ENCODE data around the gene OR10A3.

The OR10A3 gene

DNA sequence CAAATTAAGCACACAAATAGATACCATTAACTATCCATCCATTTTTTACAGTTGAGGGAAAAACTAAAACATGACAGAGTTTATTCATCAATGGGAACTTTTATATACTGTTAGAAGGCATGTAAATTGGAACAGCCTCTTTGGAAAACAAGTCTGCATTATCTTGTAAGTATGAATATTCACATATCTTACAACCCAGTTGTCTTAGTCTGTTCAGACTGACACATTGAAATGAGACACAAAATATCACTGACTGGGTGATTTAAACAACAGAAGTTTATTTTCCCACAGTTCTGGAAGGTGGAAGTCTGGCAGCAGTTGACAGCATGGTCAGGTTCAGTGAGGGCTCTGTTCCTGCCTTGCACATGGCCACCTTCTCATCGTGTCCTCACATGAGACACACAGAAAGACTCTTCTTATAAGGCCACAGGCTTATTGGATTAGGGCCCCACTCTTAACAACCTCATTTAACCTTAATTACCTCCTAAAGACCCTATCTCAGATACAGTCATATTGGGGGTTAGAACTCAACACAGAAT, 40.2 kb upstream of the OR10A3 start:
- Mint-ChIP-seq H3K27me3 (ENCODE audit: low read depth, poor library complexity) (peaks cover 3% of the 10 kb centered on the region), H3K27ac (no peak overlapping the region), H3K4me1 (peaks cover 5% of the 10 kb centered on the region), H3K36me3 (ENCODE audit: low read depth) (no peaks in the 10 kb centered on the region), H3K9me3 (no peaks in the 10 kb centered on the region), H3K4me3 (no peak overlapping the region)
- DNase-seq, result no peak
- TF ChIP-seq, protein P1, sequence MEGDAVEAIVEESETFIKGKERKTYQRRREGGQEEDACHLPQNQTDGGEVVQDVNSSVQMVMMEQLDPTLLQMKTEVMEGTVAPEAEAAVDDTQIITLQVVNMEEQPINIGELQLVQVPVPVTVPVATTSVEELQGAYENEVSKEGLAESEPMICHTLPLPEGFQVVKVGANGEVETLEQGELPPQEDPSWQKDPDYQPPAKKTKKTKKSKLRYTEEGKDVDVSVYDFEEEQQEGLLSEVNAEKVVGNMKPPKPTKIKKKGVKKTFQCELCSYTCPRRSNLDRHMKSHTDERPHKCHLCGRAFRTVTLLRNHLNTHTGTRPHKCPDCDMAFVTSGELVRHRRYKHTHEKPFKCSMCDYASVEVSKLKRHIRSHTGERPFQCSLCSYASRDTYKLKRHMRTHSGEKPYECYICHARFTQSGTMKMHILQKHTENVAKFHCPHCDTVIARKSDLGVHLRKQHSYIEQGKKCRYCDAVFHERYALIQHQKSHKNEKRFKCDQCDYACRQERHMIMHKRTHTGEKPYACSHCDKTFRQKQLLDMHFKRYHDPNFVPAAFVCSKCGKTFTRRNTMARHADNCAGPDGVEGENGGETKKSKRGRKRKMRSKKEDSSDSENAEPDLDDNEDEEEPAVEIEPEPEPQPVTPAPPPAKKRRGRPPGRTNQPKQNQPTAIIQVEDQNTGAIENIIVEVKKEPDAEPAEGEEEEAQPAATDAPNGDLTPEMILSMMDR (IDR thresholded peaks at IDR 0.05), result no peak

DNA sequence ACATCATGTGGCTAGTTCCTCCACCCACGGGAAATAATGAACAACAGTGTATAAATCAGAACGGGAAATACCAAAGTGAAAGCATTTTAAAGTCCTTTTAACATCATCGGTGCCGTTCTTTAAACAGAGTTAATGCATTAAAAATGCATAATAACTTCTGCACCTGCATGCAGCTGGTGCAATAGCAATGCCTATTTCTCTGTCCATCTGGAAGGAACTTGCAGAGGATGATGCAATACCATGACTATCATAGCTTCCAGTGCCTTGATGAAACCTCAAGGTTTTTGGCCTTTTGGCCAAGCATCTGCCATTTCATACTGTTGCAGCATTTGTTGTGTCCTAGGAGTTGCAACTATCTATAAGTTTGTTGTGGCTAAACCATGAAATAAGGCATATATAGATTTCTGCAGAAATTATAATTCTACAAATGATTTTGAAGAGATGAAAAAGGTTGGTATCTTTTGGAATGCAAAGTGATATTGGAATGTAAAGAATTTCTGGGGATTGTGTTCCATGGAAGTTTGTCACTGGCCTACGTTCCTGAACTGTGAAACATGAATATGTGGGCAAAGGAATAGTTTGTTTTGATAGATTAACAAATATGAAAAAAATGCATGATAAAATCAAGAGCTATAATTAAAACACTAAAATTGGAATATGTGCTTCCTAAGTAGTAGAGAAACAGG, 35.9 kb upstream of the OR10A3 start:
- Mint-ChIP-seq H3K27me3 (ENCODE audit: low read depth, poor library complexity) (peaks cover 3% of the 10 kb centered on the region), H3K4me3 (no peak overlapping the region), H3K9me3 (no peaks in the 10 kb centered on the region), H3K36me3 (ENCODE audit: low read depth) (no peaks in the 10 kb centered on the region), H3K4me1 (no peaks in the 10 kb centered on the region), H3K27ac (no peak overlapping the region)
- TF ChIP-seq, protein P1 (IDR thresholded peaks at IDR 0.05), result no peak
- no peak for DNase-seq

DNA sequence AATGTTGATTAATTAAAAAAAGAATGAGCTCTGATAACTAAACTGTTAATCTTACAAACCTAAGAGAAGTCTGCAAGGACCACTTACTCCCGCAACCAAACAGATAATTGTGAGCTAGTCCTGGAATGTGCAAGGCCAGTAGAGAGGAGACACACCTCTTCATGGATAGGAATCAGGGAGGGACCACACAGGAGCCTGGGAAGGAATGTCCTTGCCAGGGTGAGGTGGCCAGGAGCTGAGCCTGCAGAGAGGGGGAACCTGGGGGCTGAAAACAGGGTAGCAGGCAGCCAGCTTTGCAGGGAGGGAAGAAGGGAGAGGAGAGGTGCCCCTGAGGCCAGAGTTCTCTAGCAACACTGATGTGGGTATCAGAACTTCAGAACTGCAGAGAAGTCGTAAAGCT, 33.2 kb upstream of the OR10A3 start:
- Mint-ChIP-seq H3K27me3 (ENCODE audit: low read depth, poor library complexity) (peaks cover 3% of the 10 kb centered on the region), H3K4me1 (no peaks in the 10 kb centered on the region)

DNA sequence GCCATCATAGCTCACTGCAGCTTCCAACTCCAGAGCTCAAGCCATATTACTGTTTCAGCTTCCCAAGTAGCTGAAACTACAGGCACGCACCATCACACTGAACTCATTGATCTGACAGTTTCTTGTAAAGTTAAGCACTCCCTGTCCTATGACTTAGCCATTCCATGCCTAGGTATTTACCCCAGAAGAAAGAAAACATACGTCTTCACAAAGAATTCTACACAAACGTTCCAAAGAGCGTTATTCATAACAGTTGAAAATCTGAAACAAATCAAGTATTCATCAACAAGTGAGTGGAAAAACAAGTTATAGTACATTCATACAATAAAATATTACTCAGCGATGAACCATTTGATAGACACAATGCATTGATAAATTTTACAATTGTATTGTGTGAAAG, 31.5 kb upstream of the OR10A3 start:
- H3K27me3 Mint-ChIP-seq (ENCODE audit: low read depth, poor library complexity), result peaks cover 3% of the 10 kb centered on the region
- H3K27ac Mint-ChIP-seq, result no peak overlapping the region
- no peaks in the 10 kb centered on the region for H3K36me3 Mint-ChIP-seq (ENCODE audit: low read depth)
- H3K4me1 Mint-ChIP-seq, result no peaks in the 10 kb centered on the region
- no peaks in the 10 kb centered on the region for H3K9me3 Mint-ChIP-seq
- TF ChIP-seq, protein P1 (IDR thresholded peaks at IDR 0.05), result no peak
- no peak overlapping the region for H3K4me3 Mint-ChIP-seq
- DNase-seq, result no peak

More for the DNA sequence above, 33.2 kb upstream of the OR10A3 start:
- Mint-ChIP-seq H3K36me3 (ENCODE audit: low read depth) (no peaks in the 10 kb centered on the region), H3K4me3 (no peak overlapping the region), H3K9me3 (no peaks in the 10 kb centered on the region), H3K27ac (no peak overlapping the region)
- DNase-seq, result no peak
- TF ChIP-seq, protein P1 (IDR thresholded peaks at IDR 0.05), result no peak

DNA sequence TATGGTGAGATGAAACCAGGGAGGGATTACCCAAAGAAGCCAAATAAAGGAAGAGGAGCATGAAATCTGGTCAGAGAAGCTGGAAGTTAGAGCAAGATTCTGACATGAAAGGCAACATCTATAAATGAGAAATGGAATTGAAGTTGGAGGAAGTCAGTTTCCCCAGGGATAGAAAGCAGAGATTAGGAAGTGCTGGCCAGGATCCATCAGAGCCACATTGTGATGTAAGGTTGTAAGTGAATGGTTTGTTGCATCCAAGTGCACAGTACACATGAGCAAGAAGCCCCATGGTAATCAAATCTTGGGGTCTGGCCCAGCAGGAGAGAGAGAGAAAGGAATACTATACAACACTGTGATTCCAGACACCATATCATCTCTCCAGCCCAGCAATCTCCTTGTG, 30.3 kb upstream of the OR10A3 start:
- Mint-ChIP-seq H3K4me1 (no peaks in the 10 kb centered on the region), H3K27me3 (ENCODE audit: low read depth, poor library complexity) (peaks cover 1% of the 10 kb centered on the region), H3K9me3 (no peaks in the 10 kb centered on the region), H3K4me3 (no peak overlapping the region), H3K27ac (no peak overlapping the region), H3K36me3 (ENCODE audit: low read depth) (no peaks in the 10 kb centered on the region)
- TF ChIP-seq, protein P1 (IDR thresholded peaks at IDR 0.05), result no peak
- no peak for DNase-seq
